GM19025 (cell line): ENCODE results near the gene ZNF692.
"Not testable (repeated sequence)": the region's sequence is repeated elsewhere in the genome, so short reads cannot be mapped to it uniquely, and the experiment has no call there.

Source experiments
- ATAC-seq: cut with Tn5 transposase; IDR thresholded peaks from one replicate; pipeline ENCODE4 v1.9.1; 2021; ENCODE audit warnings: mild to moderate bottlenecking, low read depth, moderate library complexity; ENCODE audit not compliant: unreplicated experiment

The ZNF692 gene

DNA sequence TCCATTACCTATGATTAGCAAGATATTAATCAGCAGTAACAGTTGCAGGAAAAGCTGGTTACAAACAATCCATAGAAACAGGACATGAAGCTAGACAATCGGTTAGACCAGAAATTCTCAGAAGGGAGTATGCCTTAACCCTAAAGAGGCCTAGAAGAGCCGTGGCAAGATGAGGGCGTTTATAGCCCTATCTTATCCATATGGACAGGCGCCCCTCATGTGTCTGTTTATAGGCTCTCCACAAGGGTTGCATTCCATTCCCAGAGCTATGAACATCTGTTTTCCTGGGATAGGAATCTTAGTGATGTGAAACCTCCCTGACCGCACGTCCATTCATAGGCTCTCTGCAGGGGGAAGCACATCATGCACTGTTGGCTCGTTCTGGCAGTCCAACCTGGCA, 23.5 kb upstream of the ZNF692 start:
- not testable (repeated sequence) for ATAC-seq

GRCh38 chr1:248881261-248881660, 22.4 kb upstream of the ZNF692 start:
- no peak for ATAC-seq

GRCh38 chr1:248873993-248874533, 15.2 kb upstream of the ZNF692 start:
- peak; percentile 52 for ATAC-seq

DNA sequence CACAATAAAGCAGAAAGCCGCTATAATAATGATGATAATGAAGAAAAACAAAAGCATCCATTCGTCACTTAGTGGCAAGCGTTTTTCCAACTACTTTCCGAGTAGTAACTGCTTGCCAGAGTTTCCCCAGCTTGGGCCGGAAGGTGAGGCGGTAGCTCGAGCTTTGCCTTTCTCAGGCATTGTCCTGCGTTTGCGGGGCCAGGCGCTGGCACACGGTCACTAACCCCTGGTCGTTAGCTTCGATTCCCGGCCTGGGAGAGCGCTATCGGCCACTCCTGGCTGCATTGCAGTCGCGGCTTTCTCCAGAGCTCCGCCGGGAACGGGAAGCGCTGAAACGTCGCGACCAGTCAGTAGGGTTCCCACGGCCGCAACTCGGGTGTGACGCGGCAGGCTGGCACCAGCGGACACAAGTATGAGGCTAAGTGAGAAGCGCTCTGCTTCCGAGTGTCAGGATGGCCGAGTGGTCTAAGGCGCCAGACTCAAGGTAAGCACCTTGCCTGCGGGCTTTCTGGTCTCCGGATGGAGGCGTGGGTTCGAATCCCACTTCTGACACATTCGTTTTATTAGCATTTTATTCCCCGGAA, 14.6 kb upstream of the ZNF692 start:
- peak; percentile 76 for ATAC-seq

- ATAC-seq, result peak; percentile 27
Observed at GRCh38 chr1:248872752-248873408, 14.0 kb upstream of the ZNF692 start.

DNA sequence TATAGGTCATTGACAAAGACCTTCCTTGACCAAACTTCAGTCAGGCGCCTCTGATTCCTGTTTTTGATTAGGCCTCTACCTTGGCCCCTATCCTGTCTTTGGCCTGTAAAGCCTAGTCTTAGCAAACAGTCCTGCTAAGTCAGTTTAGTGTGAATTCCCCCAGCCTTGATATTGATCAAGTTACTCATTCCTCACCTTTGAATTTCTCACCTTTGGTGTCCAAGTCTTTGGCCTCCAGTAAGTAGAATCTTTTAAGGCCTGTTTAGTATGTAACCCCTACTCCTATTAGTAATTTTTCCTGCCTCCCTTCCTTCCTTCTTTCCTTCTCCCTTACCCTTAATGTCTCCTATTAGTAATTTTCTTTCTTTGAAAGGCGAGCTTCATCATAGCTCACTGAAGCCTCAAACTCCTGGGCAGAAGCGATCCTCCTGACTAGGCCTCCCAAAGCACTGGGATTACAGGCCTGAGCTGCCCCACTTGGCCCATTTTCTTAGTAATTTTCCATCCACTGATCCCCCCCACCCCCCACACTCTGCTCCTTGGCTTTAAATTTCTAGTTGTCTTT, 13.0 kb upstream of the ZNF692 start:
- no peak for ATAC-seq

GRCh38 chr1:248862998-248863881, 4.4 kb upstream of the ZNF692 start:
- peak; percentile 70 for ATAC-seq

DNA sequence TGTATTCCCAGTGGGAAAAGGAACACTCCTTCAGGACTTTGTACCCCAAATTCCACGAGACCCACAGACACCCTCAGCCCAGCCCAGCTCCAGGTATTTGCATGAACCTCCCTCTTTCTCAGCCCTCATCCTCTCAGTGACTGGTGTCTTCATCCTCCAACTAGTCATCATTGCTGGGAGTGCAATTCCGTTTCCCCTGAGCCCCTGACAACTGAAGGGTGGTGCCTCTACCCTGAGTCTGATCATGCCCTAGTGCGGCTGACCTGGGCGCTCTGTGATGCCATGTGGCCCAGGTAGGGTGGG, 3.8 kb upstream of the ZNF692 start:
- ATAC-seq, result peak; percentile 0

- ATAC-seq, result no peak
Observed at GRCh38 chr1:248861616-248862015, 2.7 kb upstream of the ZNF692 start.

GRCh38 chr1:248860007-248860406, 1.1 kb upstream of the ZNF692 start:
- ATAC-seq, result no peak

GRCh38 chr1:248858096-248858890, 592 bp downstream of the ZNF692 start:
- peak; percentile 16 for ATAC-seq

- no peak for ATAC-seq
Observed at GRCh38 chr1:248857749-248858095, 1.2 kb downstream of the ZNF692 start.

DNA sequence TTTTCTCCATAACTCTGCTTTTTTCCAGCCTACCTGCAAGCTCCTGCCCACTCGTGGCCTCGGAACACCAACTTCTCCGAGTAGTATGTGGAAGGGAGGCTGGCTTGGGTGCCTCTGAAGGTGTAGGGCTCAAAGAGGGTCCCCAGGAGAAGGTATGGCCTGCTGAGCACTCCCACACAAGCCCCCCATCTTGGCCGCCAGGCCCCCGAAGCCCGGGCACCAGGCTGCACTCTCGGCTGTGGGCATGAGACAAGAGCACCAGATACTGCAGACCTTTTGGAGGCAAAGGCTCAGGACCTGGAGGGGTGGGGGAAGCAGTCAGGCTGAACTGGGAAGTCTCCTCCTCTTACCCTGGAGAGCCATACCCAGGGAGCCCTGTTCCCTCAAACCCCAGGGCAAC, 1.7 kb downstream of the ZNF692 start:
- ATAC-seq, result no peak

GRCh38 chr1:248856176-248856575, 2.7 kb downstream of the ZNF692 start:
- ATAC-seq, result no peak

GRCh38 chr1:248855580-248855979, 3.3 kb downstream of the ZNF692 start:
- ATAC-seq, result no peak

GRCh38 chr1:248853663-248854375, 5.1 kb downstream of the ZNF692 start:
- no peak for ATAC-seq

DNA sequence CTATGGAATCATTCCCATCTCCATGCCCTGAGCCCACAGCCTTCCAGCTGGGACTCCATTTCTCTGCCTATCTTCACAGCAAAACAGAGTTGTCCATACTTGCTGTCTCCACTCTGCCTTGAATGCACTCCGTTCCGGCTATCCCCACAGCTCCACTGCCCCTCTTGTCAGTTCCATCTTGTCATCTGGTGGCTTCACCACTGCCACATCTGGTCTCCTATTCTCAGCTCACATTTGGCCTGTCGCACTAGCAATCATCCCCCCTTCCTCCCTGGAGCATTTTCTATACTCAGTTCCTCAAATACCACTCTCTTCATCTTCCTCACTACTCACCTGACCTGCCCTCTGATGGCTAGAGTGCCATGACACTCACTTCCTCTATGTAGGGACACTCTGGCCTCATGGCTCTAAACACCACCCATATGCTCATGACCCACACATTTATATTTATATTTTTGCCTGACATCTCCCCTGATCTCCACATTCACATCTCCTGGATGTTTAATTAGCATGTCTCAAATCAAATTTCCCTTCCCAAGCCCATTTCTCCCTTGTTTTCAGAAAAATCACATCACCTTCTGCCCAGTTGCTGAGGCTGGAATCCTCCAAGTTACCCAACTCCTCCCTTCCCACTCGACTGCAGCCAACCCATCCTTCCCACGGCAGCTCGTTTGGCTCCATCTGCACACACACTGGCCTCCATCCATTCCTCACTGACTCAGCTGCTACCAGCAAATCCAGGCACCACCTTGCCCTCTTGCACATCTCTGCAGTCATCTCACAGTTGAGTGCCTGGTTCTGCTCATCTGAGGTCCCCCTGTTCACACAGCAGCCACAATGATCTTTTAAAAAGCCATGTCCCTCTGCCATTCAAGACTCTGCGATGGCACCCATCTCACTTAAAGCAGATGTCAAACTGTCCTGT, 6.1 kb downstream of the ZNF692 start:
- ATAC-seq, result no peak

- no peak for ATAC-seq
Observed at GRCh38 chr1:248851390-248851789, 7.5 kb downstream of the ZNF692 start.
